ENCODE results near the gene GRID1. TPM values are rescaled to one million over a fixed set of nuclear protein-coding genes. Genes with fewer than 3 reads are reported as not detected.

GRID1 gene
- total RNA-seq, 1 donor from 2014 or later: not detected

- peaks cover 19% of the 10 kb centered on the region for H3K27me3 Mint-ChIP-seq
- H3K4me1 Mint-ChIP-seq: peaks cover 14% of the 10 kb centered on the region
- H3K4me3 Mint-ChIP-seq: no peak overlapping the region
- H3K36me3 Mint-ChIP-seq (ENCODE audit: low read depth): no peaks in the 10 kb centered on the region
- no peaks in the 10 kb centered on the region for H3K9me3 Mint-ChIP-seq
- ChIA-PET CTCF (no interaction called here), POLR2A (no interaction called here)
- H3K27ac Mint-ChIP-seq: no peak overlapping the region
- TF ChIP-seq CTCF (IDR thresholded peaks at IDR 0.05): no peak
- ATAC-seq (ENCODE audit: low read depth) (no peak), DNase-seq (no peak)
- intact Hi-C loops (cut with micrococcal nuclease): no loop called here
These were observed 343.7 kb downstream of the GRID1 start for GRCh38 chr10:86022906-86023305.

DNA sequence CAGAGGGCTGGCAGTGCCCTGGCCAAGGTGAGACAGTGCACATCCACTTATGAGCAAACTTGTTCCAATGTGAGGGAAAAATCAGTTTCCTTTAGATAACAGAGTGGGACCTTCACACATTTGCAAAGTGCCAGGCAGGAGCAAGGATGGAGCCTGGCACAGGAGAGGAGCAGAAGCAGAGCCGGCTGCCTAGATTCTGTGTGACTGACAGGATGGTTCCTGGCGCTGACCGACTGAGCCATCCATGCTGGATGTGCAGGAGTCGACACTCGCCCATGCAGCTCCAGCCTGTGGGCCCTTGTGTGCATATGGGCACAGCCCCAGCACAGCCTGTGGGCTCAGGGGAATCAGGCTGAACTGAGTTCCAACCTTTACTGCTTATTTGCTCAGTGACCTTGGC lies 346.5 kb downstream of the GRID1 start:
- peaks cover 21% of the 10 kb centered on the region for H3K4me1 Mint-ChIP-seq
- ATAC-seq (ENCODE audit: low read depth): no peak
- no peak overlapping the region for H3K27ac Mint-ChIP-seq
- no peak overlapping the region for H3K4me3 Mint-ChIP-seq
- no peaks in the 10 kb centered on the region for H3K9me3 Mint-ChIP-seq
- H3K27me3 Mint-ChIP-seq: peaks cover 8% of the 10 kb centered on the region
- CTCF ChIA-PET: no interaction called here
- no peak for DNase-seq
- POLR2A ChIA-PET: no interaction called here
- intact Hi-C loops (cut with micrococcal nuclease): no loop called here
- TF ChIP-seq CTCF (IDR thresholded peaks at IDR 0.05): no peak
- H3K36me3 Mint-ChIP-seq (ENCODE audit: low read depth): no peaks in the 10 kb centered on the region

DNA sequence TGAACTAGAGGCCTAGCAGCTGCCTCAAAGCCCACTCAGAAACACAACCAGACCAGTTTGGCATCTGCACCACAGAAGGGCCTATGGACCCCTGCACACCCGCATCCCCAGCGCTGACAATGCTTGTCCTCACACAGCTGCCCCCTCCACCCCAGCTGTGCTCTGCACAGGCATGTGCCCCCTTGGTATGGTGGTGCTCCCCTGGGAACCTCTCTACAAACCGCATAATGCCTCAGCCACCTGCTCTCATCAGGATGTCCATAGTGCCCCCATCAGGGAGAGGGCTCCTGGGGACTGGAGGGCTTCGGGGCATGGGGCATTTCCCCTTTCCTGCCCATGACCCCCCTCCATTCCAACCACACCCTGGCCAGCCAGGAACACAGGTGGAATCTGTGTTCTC lies 347.5 kb downstream of the GRID1 start:
- ChIA-PET POLR2A (no interaction called here), CTCF (no interaction called here)
- no peak for TF ChIP-seq CTCF (IDR thresholded peaks at IDR 0.05)
- Mint-ChIP-seq H3K9me3 (no peaks in the 10 kb centered on the region), H3K4me3 (no peak overlapping the region), H3K4me1 (peaks cover 21% of the 10 kb centered on the region), H3K27me3 (peaks cover 13% of the 10 kb centered on the region), H3K27ac (no peak overlapping the region), H3K36me3 (ENCODE audit: low read depth) (no peaks in the 10 kb centered on the region)
- ATAC-seq (ENCODE audit: low read depth) (no peak), DNase-seq (no peak)
- intact Hi-C loops (cut with micrococcal nuclease): no loop called here

DNA sequence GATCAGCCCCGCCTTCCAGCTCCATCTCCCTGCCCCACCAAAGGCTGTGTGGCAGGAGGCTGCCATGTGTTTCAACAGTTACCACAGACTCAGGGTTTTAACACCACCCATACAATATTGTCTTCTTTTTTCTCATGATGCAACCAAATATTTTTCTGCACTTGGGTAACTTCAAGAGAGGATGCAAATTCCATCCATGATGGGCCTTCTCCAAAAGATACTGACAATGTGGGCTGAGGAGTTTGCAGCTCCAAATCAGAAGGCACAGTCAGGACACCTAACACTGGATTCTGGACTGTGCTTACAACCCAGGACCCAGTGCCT lies 347.9 kb downstream of the GRID1 start:
- Mint-ChIP-seq H3K4me1 (peaks cover 21% of the 10 kb centered on the region), H3K27ac (no peak overlapping the region), H3K36me3 (ENCODE audit: low read depth) (no peaks in the 10 kb centered on the region), H3K9me3 (no peaks in the 10 kb centered on the region), H3K27me3 (peaks cover 13% of the 10 kb centered on the region), H3K4me3 (no peak overlapping the region)
- intact Hi-C loops (cut with micrococcal nuclease): no loop called here
- no peak for TF ChIP-seq CTCF (IDR thresholded peaks at IDR 0.05)
- ATAC-seq (ENCODE audit: low read depth) (no peak), DNase-seq (no peak)
- POLR2A ChIA-PET: no interaction called here
- CTCF ChIA-PET: no interaction called here

DNA sequence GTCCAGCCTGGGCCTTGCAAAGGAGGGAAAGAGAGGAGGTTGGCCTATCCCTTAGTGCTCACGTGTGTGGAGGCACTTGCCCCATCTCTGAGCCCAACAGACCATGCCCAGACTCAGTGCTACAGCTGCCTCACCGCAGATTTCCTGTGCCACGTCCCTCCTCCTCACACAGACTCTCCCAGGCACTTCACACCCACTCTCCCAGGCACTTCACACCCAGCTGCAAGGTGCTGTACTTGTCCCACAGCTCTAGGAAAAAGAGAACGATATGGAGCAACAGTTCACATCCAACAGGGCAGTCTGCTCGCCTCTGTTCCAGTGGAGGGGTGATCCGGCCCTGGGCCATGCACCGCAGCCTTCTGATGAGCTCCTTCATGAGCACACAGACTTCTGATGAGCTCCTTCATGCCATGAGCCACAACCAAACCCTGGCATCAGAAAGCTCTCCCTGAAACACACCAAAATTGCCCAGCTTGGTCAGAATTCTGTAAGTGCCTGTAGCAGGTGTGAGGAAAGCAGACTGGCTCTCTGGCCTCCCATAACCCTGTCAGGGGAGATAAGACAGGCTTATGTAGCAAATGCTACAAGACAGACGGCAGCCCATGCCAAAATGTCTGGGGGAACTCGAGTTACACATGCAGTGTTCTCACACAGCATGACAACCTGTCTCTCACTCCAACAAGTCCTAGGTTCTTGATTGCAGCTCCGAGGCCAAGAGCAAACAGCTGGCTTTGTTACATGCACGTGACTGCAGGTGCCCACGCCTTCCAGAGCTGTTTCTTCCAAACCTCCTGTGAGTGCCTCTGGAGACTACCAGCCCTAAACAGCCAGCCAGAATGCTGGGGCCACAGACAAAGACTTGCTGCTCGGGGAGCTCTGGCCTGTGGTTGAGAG lies 348.5 kb downstream of the GRID1 start:
- no peak overlapping the region for H3K27ac Mint-ChIP-seq
- intact Hi-C loops (cut with micrococcal nuclease): no loop called here

More for the DNA sequence above, 348.5 kb downstream of the GRID1 start:
- no peak overlapping the region for H3K4me3 Mint-ChIP-seq
- ChIA-PET CTCF (no interaction called here), POLR2A (no interaction called here)
- ATAC-seq (ENCODE audit: low read depth): peak; percentile 18
- H3K9me3 Mint-ChIP-seq: no peaks in the 10 kb centered on the region
- peaks cover 7% of the 10 kb centered on the region for H3K27me3 Mint-ChIP-seq
- peaks cover 21% of the 10 kb centered on the region for H3K4me1 Mint-ChIP-seq
- TF ChIP-seq CTCF (IDR thresholded peaks at IDR 0.05): no peak
- no peak for DNase-seq
- H3K36me3 Mint-ChIP-seq (ENCODE audit: low read depth): no peaks in the 10 kb centered on the region

Measured in activated B cell treated with CpG ODN at 0.5 μM for 24 hours (primary cell).